NCI-H187 (cell line): ENCODE results near the gene MLXIP.

ENCODE experiments used
- DNase-seq, 2 experiments: peaks; one replicate each; lab custom pipeline; 2025; lab: John Stamatoyannopoulos, UW

MLXIP gene

DNA sequence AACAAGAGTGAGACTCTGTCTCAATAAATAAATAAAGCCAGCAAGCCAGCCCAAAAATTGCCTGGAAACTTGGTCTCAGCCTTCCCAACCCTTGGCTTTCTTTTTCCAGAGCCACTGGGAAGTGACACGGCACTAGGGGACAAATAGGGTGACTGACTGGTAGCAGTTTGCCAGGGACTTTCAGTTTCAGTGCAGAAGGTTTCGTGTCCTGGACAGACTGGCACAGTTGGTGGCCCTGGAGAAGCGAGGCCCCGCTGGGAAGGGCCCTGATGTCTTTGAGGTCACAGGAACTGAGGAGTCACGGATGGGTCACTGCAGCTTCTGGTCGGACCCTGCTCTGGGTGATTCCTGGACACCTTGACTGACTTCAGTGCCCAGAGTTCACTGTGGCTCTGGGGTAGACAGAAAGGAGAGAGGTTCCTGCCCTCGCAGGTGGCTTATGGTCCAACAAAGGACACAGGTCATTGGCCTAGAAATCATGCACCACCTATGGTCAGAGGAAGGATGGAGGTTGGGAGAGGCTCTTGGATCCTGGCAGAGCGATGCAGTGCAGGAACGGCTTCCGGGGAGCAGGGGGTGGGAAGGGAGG is 107.0 kb downstream of the MLXIP start:
- DNase-seq: no peak

DNA sequence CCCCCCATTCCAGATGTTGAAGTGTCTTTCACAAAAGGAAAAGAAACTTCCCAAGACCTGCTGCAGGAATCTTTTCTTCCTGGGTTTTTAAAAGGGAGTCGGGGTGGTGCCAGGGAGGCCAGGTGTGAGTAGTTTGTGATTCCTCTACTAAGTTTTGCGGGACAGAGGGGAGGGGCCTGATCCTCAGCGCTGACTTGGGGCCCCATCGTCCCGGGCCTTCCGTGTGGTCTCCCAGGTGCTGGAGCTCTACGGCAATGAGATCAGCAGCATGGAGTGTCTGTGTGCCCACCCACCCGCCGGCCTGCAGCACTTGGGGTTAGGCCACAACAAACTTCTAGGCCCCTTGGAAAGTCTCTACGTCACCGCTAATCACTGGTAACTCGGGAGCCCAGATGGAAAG is 108.9 kb downstream of the MLXIP start:
- no peak for DNase-seq

DNA sequence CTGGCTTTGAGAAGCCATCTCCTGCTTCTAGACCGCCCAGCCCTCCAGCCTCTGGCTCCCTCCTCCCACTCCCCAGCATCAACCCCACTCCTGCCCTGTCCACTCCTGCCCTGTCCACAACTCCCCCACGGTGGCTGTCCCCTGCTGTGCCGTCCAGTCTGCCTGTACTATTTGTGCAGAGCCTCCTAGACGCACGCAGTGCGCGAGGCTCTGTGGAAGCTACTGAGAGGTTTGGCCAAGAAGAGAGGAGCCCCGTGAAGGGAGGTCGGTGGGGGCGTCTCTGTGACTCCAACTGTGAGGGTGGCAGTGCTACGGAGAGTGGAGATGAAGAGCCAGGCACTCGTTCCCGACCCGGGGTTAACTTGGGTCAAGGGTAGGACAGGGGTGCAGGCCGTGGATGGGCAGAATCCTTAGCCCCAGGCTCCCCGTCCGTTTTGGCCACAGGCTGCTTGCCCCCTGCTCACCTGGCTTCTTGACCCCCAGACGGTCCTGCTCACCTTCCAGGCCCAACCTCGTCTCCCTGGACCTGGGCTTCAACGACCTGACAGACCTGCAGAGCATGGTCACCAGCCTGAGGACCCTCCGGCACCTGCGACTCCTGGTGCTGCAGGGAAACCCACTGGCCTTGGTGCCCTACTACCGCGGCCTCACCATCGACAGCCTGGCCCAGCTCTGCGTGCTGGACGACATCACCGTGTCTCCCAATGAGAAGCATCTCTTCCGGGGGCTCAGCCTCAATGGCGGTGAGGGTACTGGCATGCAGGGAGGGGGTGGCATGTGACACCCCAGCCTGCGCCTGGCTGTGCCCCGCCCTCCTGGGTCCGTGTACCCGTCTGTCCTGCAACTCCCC is 111.3 kb downstream of the MLXIP start:
- DNase-seq: no peak

DNA sequence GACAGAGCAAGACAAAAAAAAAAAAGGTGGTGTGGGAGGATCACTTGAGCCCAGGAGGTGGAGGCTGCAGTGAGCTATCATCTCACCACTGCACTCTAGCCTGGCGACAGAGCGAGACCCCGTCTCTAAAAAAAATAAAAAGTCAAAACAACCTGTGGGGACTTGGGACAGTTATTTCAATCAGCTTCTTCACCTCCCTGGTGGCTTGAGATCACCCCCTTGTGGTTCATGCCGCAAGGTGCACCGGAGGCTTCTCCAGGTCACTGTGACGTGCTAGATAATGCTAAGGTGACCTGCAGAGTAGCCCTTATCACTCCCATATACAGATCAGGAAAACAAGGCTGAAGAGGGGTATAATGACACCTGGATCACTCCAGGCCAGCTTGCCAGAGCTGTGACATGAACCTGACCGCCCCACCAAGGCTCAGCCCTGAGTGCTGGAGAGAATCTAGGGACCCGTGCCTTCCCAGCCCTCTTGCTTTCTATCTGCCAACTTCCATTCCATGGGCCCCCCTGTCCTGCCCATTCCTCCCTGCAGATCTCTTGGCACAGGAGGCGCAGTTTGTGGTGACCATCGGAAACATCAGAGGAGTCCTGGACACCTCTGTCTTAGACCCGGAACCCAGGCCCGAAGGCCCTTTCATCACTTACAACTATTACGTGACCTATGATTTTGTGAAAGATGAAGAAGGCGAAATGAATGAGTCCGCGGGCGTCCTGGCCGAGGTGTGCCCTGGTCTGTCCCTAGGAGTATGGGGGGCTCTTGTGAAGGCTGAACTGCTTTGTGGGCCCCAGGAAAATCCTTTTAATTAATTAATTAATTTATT is 112.5 kb downstream of the MLXIP start:
- DNase-seq: peak; percentile 14 to 50

DNA sequence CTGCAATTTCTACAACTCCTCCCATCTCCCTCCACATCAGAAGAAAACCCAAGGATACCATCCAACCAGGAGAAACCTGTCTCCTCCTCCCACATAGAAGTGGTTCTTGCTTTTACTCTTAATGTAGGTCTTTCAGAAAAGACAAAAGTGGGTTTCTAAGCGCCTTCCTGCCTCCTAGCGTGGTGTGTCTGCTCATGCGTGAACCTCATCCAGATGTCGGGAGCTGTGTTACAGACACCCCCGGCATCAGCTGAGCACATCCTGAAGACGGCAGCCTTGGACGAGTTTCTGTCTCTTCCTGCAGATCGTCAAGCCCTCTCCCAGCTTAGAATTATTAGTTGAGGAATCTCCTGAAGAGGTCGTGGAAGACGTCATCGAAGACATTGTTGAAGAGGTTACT is 113.9 kb downstream of the MLXIP start:
- DNase-seq: no peak

DNA sequence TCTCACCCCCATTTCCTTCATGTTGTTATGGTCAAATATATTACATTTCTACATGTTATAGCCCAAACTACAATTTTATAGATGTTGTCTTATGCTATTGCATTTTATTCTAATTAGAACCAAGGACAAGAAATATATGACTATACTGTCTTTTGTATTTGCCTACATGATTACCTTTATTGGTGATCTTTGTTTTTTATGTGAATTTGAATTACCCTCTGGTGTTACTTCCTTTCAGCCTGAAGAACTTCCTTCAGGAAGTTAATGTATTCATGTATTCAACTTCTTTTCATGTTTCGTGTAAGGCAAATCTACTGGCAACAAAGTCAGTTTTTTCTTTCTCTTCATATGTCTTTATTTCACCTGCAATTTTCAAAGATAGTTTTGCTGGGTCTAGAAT is 116.2 kb downstream of the MLXIP start:
- DNase-seq: no peak

DNA sequence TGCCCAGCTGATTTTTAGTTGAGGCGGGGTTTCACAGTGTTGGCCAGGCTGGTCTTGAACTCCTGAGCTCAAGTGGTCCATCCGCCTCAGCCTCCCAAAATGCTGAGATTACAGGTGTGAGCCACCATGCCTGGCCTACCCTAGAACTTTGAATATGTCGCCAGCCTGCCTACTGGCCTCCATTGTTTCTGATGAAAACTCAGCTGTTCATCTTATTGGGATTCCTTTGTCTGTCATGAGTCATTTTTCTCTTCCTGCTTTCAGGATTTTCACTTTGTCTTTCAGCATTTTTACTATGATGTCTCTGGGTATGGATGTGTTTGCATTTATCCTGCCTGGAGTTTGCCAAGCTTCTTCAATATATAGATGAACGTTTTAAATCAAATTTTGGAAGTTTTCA is 116.8 kb downstream of the MLXIP start:
- no peak for DNase-seq
